C4-2B (cell line): ENCODE measurements around the gene RBMS1.

Experiments used
- CTCF ChIP-seq: fragments of 450-650 bp; conservative IDR thresholded peaks from 2 replicates; pipeline ENCODE4 v1.5.1; 2017; ENCODE audit warnings: mild to moderate bottlenecking
- ZFX ChIP-seq: fragments of 450-650 bp; IDR thresholded peaks from 2 replicates; pipeline ENCODE4 v1.6.1; 2017

GRCh38 chr2:160247296-160248035, 246.1 kb downstream of the RBMS1 start:
- TF ChIP-seq CTCF: no peak
- TF ChIP-seq ZFX: no peak
